K562 (cell line): ENCODE results near the gene PDCL3. TPM values are rescaled to one million over a fixed set of nuclear protein-coding genes. Genes with fewer than 3 reads are reported as not detected.

Source experiments
- BCL6 ChIP-seq: fragments of 250-450 bp; sonication (Bioruptor Pico); IDR thresholded peaks from 2 replicates; pipeline ENCODE4 v1.4.0; 2020
- CREM ChIP-seq: IDR thresholded peaks from 2 replicates; pipeline ENCODE4 v1.6.1; 2014; ENCODE audit warnings: antibody characterized with exemption, low read depth
- ELF1 ChIP-seq: fragments of 200-800 bp; sonication (Bioruptor generic); IDR thresholded peaks from 2 replicates; pipeline ENCODE4 v1.6.1; 2016; ENCODE audit warnings: missing genetic modification characterization, missing compliant biosample characterization
- FUS ChIP-seq: fragments of 200-400 bp; formaldehyde crosslinking; optimal IDR thresholded peaks from 2 replicates; pipeline ENCODE3; 2017; ENCODE audit warnings: low read depth, low read length
- GABPA ChIP-seq: fragments of 200-800 bp; sonication (Bioruptor generic); conservative IDR thresholded peaks from 2 replicates; pipeline ENCODE4 v1.6.1; 2016; ENCODE audit warnings: low read depth, missing genetic modification characterization, missing compliant biosample characterization
- HDAC8 ChIP-seq: fragments of 450-650 bp; IDR thresholded peaks from 2 replicates; pipeline ENCODE4 v1.6.1; 2016; ENCODE audit warnings: mild to moderate bottlenecking, missing genetic modification characterization, moderate library complexity, missing compliant biosample characterization
- HEY1 ChIP-seq: fragments of 250-450 bp; sonication (Bioruptor Pico); IDR thresholded peaks from 2 replicates; pipeline ENCODE4 v1.5.0; 2020; ENCODE audit warnings: mild to moderate bottlenecking, moderate library complexity, borderline replicate concordance
- HNRNPLL ChIP-seq: fragments of 200-400 bp; formaldehyde crosslinking; IDR thresholded peaks from 2 replicates; pipeline ENCODE4 v1.6.1; 2017; ENCODE audit warnings: low read length, low read depth, mild to moderate bottlenecking; ENCODE audit not compliant: poor library complexity, severe bottlenecking
- JUND ChIP-seq, 2 experiments: IDR thresholded peaks; 2 replicates in 1 of 2; 3 replicates in 1 of 2; pipeline ENCODE4 v1.6.1; 2011; ENCODE audit warnings: borderline replicate concordance in 2 of 2, low read depth in 2 of 2, low read length in 2 of 2, improper control_type of control experiment in 1 of 2, missing biosample characterization in 1 of 2, missing genetic modification characterization in 1 of 2, missing genetic modification reagents in 1 of 2
- RHOXF2B ChIP-seq: fragments of 250-450 bp; sonication (Bioruptor Pico); conservative IDR thresholded peaks from 2 replicates; pipeline ENCODE4 v1.5.1; 2021
- RNF2 ChIP-seq: sonication (generic); IDR thresholded peaks from 2 replicates; pipeline ENCODE4 v1.6.1; 2016
- ZBTB1 ChIP-seq: sonication (generic); formaldehyde crosslinking; IDR thresholded peaks from 2 replicates; pipeline ENCODE4 v1.8.1; 2023; ENCODE audit warnings: missing genetic modification reagents, low read depth, mild to moderate bottlenecking, borderline replicate concordance
- ZBTB2 ChIP-seq: fragments of 450-650 bp; IDR thresholded peaks from 2 replicates; pipeline ENCODE4 v1.6.1; 2016; ENCODE audit warnings: antibody characterized with exemption
- ZFP91 ChIP-seq: sonication (generic); formaldehyde crosslinking; IDR thresholded peaks from 2 replicates; pipeline ENCODE4 v1.8.0; 2022; ENCODE audit warnings: mild to moderate bottlenecking, missing genetic modification reagents
- ZNF780A ChIP-seq: fragments of 250-450 bp; sonication (Bioruptor Pico); IDR thresholded peaks from 2 replicates; pipeline ENCODE4 v1.5.0; 2021; ENCODE audit warnings: mild to moderate bottlenecking
- polyA plus RNA-seq, 8 experiments: library from polyadenylated mRNA; depleted of rRNA in 4 of 8; stranded (reverse) in 5 of 8; unstranded in 3 of 8; fragments of >200 nt; fragmentation: Nextera tagmentation in 2 of 8; fragmentation: Illumina TruSeq in 1 of 8; extraction: Ambion mirVana in 2 of 8; extraction: Trizol in 1 of 8; gene quantifications; 2 replicates each; pipeline versions ENCODE4 v1.2.1 to v1.2.3, GENCODE V29; 2011 to 2014; ENCODE audit warnings: inconsistent platforms in 1 of 8, missing spikeins in 1 of 8
- total RNA-seq, 7 experiments: library from RNA; depleted of rRNA in 6 of 7; stranded (reverse); fragments of >200 nt in 6 of 7; fragmentation: Illumina TruSeq in 2 of 7; extraction: Trizol in 2 of 7; gene quantifications; 2 replicates each; pipeline versions ENCODE4 v1.2.1 to v1.2.3, GENCODE V29; 2011 to 2021; ENCODE audit warnings: low replicate concordance in 1 of 7
- TF ChIP-seq, protein P1 (sequence below): fragments of 450-650 bp; formaldehyde crosslinking; conservative IDR thresholded peaks from 2 replicates; pipeline ENCODE4 v1.4.0; 2022; ENCODE audit warnings: mild to moderate bottlenecking, missing genetic modification characterization

Gene PDCL3
- total and polyA plus RNA-seq, 9 of the 15 experiments (the other 6 are each of a cell fraction or from before 2014, with no cell fraction given), result 16.6 to 76.7 (median 26.9) TPM

GRCh38 chr2:100571668-100572067 lies 8.9 kb downstream of the PDCL3 start (continued):
- TF ChIP-seq ZFP91 (CRISPR knock-in tag) (no peak), HNRNPLL (no peak), RNF2 (peak; percentile 28; the same call in 1 of the 2 replicates), FUS (no peak), ZBTB1 (no peak), HDAC8 (no peak), JUND (IDR thresholded peaks at IDR 0.05; ENCODE audit: borderline replicate concordance, low read depth, low read length) (0 out of 2 replicates have a peak, but pooled peaks have one; percentile 40), JUND (tag; IDR thresholded peaks at IDR 0.05; ENCODE audit: borderline replicate concordance, low read depth, low read length) (no peak), RHOXF2B (CRISPR knock-in tag) (no peak), CREM (peak; percentile 68), GABPA (peak; percentile 69), ELF1 (tag) (peak; percentile 53; the same call in 1 of the 2 replicates), ZBTB2 (no peak), ZNF780A (CRISPR knock-in tag) (no peak), BCL6 (CRISPR knock-in tag) (no peak), HEY1 (no peak)
- TF ChIP-seq, protein P1, sequence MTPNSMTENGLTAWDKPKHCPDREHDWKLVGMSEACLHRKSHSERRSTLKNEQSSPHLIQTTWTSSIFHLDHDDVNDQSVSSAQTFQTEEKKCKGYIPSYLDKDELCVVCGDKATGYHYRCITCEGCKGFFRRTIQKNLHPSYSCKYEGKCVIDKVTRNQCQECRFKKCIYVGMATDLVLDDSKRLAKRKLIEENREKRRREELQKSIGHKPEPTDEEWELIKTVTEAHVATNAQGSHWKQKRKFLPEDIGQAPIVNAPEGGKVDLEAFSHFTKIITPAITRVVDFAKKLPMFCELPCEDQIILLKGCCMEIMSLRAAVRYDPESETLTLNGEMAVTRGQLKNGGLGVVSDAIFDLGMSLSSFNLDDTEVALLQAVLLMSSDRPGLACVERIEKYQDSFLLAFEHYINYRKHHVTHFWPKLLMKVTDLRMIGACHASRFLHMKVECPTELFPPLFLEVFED (CRISPR knock-in tag), result no peak
